Liver (tissue), 9 donors: ENCODE measurements around the gene MAPK8. TPM values are rescaled to one million over a fixed set of nuclear protein-coding genes. Genes with fewer than 3 reads are reported as not detected.

Experiments
- DNase-seq: peaks from one replicate; pipeline ENCODE4 v3.0.0-alpha.2; 2017; ENCODE audit warnings: low spot score
- H3K27ac ChIP-seq, 2 donors: one replicate each; pipeline ENCODE4 v1.7.0; 2013; ENCODE audit warnings: inconsistent platforms in 2 of 2, low read length in 2 of 2, control low read depth in 1 of 2, low read depth in 1 of 2, mild to moderate bottlenecking in 1 of 2
- H3K27me3 ChIP-seq, 4 donors: one replicate each; pipeline versions ENCODE4 v1.6.1 to v1.7.0; 2013; ENCODE audit warnings: low read length in 3 of 4, inconsistent platforms in 1 of 4, mild to moderate bottlenecking in 1 of 4, moderate library complexity in 1 of 4; ENCODE audit not compliant: control insufficient read depth in 4 of 4, insufficient read depth in 4 of 4
- H3K36me3 ChIP-seq, 4 donors: one replicate each; pipeline versions ENCODE4 v1.6.1 to v1.7.0; 2013; ENCODE audit warnings: low read length in 3 of 4, mild to moderate bottlenecking in 3 of 4, low read depth in 1 of 4, moderate library complexity in 1 of 4; ENCODE audit not compliant: control insufficient read depth in 4 of 4, insufficient read depth in 3 of 4
- H3K4me1 ChIP-seq, 4 donors: one replicate each; pipeline versions ENCODE4 v1.6.1 to v1.7.0; 2013; ENCODE audit warnings: low read length in 3 of 4, mild to moderate bottlenecking in 3 of 4, moderate library complexity in 1 of 4; ENCODE audit not compliant: control insufficient read depth in 4 of 4, insufficient read depth in 4 of 4
- H3K4me3 ChIP-seq, 3 donors: one replicate each; pipeline versions ENCODE4 v1.6.1 to v1.7.0; 2013; ENCODE audit warnings: low read length in 3 of 3, control low read depth in 1 of 3, low read depth in 1 of 3, mild to moderate bottlenecking in 1 of 3
- H3K9ac ChIP-seq, 2 donors: one replicate each; pipeline ENCODE4 v1.7.0; 2013; ENCODE audit warnings: low read length in 2 of 2, mild to moderate bottlenecking in 2 of 2, moderate library complexity in 2 of 2, control low read depth in 1 of 2, low read depth in 1 of 2
- H3K9me3 ChIP-seq, 4 donors: one replicate each; pipeline versions ENCODE4 v1.6.1 to v1.7.0; 2013; ENCODE audit warnings: low read length in 3 of 4; ENCODE audit not compliant: control insufficient read depth in 4 of 4
- EGR1 ChIP-seq, 2 donors: IDR thresholded peaks; 2 replicates each; pipeline ENCODE4 v1.6.1; 2016 to 2018; ENCODE audit warnings: antibody characterized with exemption in 2 of 2, low read depth in 2 of 2
- FOXA1 ChIP-seq: IDR thresholded peaks from 2 replicates; pipeline ENCODE4 v1.6.1; 2016; ENCODE audit warnings: antibody characterized with exemption
- FOXA2 ChIP-seq: IDR thresholded peaks from 2 replicates; pipeline ENCODE4 v1.6.1; 2016; ENCODE audit warnings: antibody characterized with exemption
- GABPA ChIP-seq, 2 donors: IDR thresholded peaks in 1 of 2; conservative IDR thresholded peaks in 1 of 2; 2 replicates each; pipeline ENCODE4 v1.6.1; 2016; ENCODE audit warnings: antibody characterized with exemption in 2 of 2, mild to moderate bottlenecking in 1 of 2, moderate library complexity in 1 of 2
- HNF4A ChIP-seq, 2 donors: conservative IDR thresholded peaks; 2 replicates each; pipeline ENCODE4 v1.6.1; 2016; ENCODE audit warnings: antibody characterized with exemption in 2 of 2, mild to moderate bottlenecking in 2 of 2
- HNF4G ChIP-seq: IDR thresholded peaks from 2 replicates; pipeline ENCODE4 v1.6.1; 2016; ENCODE audit warnings: antibody characterized with exemption
- JUND ChIP-seq, 2 donors: IDR thresholded peaks; 2 replicates each; pipeline ENCODE4 v1.6.1; 2016; ENCODE audit warnings: antibody characterized with exemption in 2 of 2
- NR2F2 ChIP-seq: IDR thresholded peaks from 2 replicates; pipeline ENCODE4 v1.6.1; 2016; ENCODE audit warnings: antibody characterized with exemption
- RAD21 ChIP-seq, 2 donors: IDR thresholded peaks; 2 replicates each; pipeline ENCODE4 v1.6.1; 2016; ENCODE audit warnings: antibody characterized with exemption in 2 of 2, mild to moderate bottlenecking in 2 of 2
- RXRA ChIP-seq, 2 donors: IDR thresholded peaks; 2 replicates each; pipeline ENCODE4 v1.6.1; 2017 to 2018; ENCODE audit warnings: antibody characterized with exemption in 2 of 2, mild to moderate bottlenecking in 1 of 2
- SP1 ChIP-seq: IDR thresholded peaks from 2 replicates; pipeline ENCODE4 v1.6.1; 2018; ENCODE audit warnings: antibody characterized with exemption, mild to moderate bottlenecking
- TAF1 ChIP-seq: conservative IDR thresholded peaks from 2 replicates; pipeline ENCODE4 v1.6.1; 2016; ENCODE audit warnings: antibody characterized with exemption, mild to moderate bottlenecking
- YY1 ChIP-seq: IDR thresholded peaks from 2 replicates; pipeline ENCODE4 v1.6.1; 2016; ENCODE audit warnings: antibody characterized with exemption, mild to moderate bottlenecking
- WGBS: extraction: QIAGEN DNeasy Blood & Tissue Kit; methylation state at CpG from one replicate; pipeline ENCODE4 v1.1.7; 2013; 5-methylcytosine and 5-hydroxymethylcytosine counted together
- polyA plus RNA-seq, 2 donors: library from polyadenylated mRNA; stranded (reverse) in 1 of 2; unstranded in 1 of 2; fragments of 200-250 nt in 1 of 2; fragments of >200 nt in 1 of 2; fragmentation: Nextera tagmentation in 1 of 2; extraction: Ambion mirVana in 1 of 2; gene quantifications; one replicate each; pipeline versions ENCODE4 v1.2.1 to v1.2.3, GENCODE V29; 2013 to 2015
- total RNA-seq, 2 donors: library from RNA; depleted of rRNA; stranded (reverse); fragments of >200 nt; gene quantifications; one replicate each; pipeline ENCODE4 v1.2.3, GENCODE V29; 2014
- TF ChIP-seq, protein P1 (sequence below): fragments of 150-350 bp; IDR thresholded peaks from 2 replicates; pipeline ENCODE4 v1.5.1; 2017; ENCODE audit warnings: improper control_type of control experiment, low read depth, low read length; ENCODE audit not compliant: missing input control
- TF ChIP-seq, protein P2 (sequence below): IDR thresholded peaks from 2 replicates; pipeline ENCODE4 v1.6.1; 2016; ENCODE audit warnings: antibody characterized with exemption, mild to moderate bottlenecking
- TF ChIP-seq, protein P3 (sequence below): IDR thresholded peaks from 2 replicates; pipeline ENCODE4 v1.6.1; 2016; ENCODE audit warnings: antibody characterized with exemption
- TF ChIP-seq, protein P4 (sequence below): IDR thresholded peaks from 2 replicates; pipeline ENCODE4 v1.6.1; 2016; ENCODE audit warnings: antibody characterized with exemption
- TF ChIP-seq, protein P5 (sequence below): IDR thresholded peaks from 2 replicates; pipeline ENCODE4 v1.6.1; 2016; ENCODE audit warnings: antibody characterized with exemption
- donor health status: healthy.
- donor health status: healthy.
- donor health status: healthy.
- donor health status: healthy.
- donor health status: healthy.

The MAPK8 gene
- total and polyA plus RNA-seq, 4 donors: 14.9 to 51.6 (median 24.8) TPM

DNA sequence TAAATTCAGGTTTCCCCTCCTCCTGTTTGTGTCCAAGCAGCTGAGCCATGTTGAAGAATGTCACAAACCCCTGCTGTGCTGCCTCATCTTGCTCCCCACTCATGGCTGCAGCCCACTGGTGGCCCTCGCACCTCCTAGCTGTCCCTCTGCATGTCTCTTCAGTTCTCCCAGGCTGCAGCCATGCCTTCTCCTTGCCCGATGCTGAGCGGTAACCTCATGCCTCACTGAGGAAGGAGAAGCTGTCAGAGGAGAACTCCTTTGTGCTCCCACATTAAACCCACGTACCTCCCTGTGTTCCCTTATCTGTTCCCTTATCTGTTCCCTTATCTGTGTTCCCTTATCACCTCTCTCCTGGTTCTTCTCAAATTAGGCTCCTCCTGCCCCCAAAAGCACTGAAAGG, 21.7 kb upstream of the MAPK8 start:
- Histone ChIP-seq H3K4me1 (no peaks in the 10 kb centered on the region), H3K4me3 (peak overlapping the region in 1 of 3 donors; percentile 2), H3K9ac (no peak overlapping the region), H3K27ac (no peak overlapping the region), H3K27me3 (peaks cover 0 to 4% (median 0%) of the 10 kb centered on the region in 4 donors), H3K9me3 (peaks cover 6 to 10% (median 8%) of the 10 kb centered on the region in 4 donors), H3K36me3 (no peaks in the 10 kb centered on the region)
- TF ChIP-seq, protein P1, sequence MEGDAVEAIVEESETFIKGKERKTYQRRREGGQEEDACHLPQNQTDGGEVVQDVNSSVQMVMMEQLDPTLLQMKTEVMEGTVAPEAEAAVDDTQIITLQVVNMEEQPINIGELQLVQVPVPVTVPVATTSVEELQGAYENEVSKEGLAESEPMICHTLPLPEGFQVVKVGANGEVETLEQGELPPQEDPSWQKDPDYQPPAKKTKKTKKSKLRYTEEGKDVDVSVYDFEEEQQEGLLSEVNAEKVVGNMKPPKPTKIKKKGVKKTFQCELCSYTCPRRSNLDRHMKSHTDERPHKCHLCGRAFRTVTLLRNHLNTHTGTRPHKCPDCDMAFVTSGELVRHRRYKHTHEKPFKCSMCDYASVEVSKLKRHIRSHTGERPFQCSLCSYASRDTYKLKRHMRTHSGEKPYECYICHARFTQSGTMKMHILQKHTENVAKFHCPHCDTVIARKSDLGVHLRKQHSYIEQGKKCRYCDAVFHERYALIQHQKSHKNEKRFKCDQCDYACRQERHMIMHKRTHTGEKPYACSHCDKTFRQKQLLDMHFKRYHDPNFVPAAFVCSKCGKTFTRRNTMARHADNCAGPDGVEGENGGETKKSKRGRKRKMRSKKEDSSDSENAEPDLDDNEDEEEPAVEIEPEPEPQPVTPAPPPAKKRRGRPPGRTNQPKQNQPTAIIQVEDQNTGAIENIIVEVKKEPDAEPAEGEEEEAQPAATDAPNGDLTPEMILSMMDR: no peak
- TF ChIP-seq, protein P2, sequence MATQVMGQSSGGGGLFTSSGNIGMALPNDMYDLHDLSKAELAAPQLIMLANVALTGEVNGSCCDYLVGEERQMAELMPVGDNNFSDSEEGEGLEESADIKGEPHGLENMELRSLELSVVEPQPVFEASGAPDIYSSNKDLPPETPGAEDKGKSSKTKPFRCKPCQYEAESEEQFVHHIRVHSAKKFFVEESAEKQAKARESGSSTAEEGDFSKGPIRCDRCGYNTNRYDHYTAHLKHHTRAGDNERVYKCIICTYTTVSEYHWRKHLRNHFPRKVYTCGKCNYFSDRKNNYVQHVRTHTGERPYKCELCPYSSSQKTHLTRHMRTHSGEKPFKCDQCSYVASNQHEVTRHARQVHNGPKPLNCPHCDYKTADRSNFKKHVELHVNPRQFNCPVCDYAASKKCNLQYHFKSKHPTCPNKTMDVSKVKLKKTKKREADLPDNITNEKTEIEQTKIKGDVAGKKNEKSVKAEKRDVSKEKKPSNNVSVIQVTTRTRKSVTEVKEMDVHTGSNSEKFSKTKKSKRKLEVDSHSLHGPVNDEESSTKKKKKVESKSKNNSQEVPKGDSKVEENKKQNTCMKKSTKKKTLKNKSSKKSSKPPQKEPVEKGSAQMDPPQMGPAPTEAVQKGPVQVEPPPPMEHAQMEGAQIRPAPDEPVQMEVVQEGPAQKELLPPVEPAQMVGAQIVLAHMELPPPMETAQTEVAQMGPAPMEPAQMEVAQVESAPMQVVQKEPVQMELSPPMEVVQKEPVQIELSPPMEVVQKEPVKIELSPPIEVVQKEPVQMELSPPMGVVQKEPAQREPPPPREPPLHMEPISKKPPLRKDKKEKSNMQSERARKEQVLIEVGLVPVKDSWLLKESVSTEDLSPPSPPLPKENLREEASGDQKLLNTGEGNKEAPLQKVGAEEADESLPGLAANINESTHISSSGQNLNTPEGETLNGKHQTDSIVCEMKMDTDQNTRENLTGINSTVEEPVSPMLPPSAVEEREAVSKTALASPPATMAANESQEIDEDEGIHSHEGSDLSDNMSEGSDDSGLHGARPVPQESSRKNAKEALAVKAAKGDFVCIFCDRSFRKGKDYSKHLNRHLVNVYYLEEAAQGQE: no peak
- TF ChIP-seq SP1: no peak
- no peak for TF ChIP-seq TAF1
- TF ChIP-seq, protein P3, sequence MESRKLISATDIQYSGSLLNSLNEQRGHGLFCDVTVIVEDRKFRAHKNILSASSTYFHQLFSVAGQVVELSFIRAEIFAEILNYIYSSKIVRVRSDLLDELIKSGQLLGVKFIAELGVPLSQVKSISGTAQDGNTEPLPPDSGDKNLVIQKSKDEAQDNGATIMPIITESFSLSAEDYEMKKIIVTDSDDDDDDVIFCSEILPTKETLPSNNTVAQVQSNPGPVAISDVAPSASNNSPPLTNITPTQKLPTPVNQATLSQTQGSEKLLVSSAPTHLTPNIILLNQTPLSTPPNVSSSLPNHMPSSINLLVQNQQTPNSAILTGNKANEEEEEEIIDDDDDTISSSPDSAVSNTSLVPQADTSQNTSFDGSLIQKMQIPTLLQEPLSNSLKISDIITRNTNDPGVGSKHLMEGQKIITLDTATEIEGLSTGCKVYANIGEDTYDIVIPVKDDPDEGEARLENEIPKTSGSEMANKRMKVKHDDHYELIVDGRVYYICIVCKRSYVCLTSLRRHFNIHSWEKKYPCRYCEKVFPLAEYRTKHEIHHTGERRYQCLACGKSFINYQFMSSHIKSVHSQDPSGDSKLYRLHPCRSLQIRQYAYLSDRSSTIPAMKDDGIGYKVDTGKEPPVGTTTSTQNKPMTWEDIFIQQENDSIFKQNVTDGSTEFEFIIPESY: no peak
- no peak for TF ChIP-seq JUND (IDR thresholded peaks at IDR 0.05)
- no peak for TF ChIP-seq YY1
- no peak for TF ChIP-seq RAD21 (IDR thresholded peaks at IDR 0.05)
- no peak for TF ChIP-seq FOXA2
- TF ChIP-seq EGR1 (IDR thresholded peaks at IDR 0.05; ENCODE audit: low read depth in 2 of 2): no peak
- TF ChIP-seq, protein P4, sequence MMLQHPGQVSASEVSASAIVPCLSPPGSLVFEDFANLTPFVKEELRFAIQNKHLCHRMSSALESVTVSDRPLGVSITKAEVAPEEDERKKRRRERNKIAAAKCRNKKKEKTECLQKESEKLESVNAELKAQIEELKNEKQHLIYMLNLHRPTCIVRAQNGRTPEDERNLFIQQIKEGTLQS: no peak
- TF ChIP-seq GABPA (IDR thresholded peaks at IDR 0.05 in 1 of 2, conservative IDR thresholded peaks at IDR 0.05 in 1 of 2): no peak
- no peak for TF ChIP-seq HNF4A (conservative IDR thresholded peaks at IDR 0.05)
- TF ChIP-seq RXRA (IDR thresholded peaks at IDR 0.05): no peak
- no peak for TF ChIP-seq HNF4G
- TF ChIP-seq NR2F2: no peak
- 37% methylated on average over 4 of the region's 4 CpGs for WGBS
- DNase-seq: no peak

DNA sequence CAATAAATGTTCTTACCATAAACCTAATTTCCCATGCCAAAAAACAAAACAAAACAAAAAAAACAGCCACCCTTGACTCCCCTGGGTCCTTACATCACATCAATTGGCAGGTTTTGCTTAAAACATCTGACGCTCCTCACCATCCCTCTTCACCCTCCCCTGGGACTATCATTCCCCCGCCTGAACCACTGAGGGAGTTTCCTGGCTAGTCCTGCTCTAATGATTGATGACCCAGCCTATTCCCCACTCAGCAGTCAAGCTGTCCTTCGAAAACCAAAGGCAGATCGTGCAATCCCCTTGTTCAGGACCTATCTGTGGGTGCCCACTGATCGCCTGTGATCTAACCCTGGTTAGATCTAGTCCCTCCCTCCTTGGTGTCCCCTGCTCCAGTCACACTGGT, 20.8 kb upstream of the MAPK8 start:
- Histone ChIP-seq H3K36me3 (no peaks in the 10 kb centered on the region), H3K27me3 (peaks cover 0 to 4% (median 0%) of the 10 kb centered on the region in 4 donors), H3K9ac (no peak overlapping the region), H3K4me3 (no peak overlapping the region), H3K9me3 (peaks cover 6 to 10% (median 8%) of the 10 kb centered on the region in 4 donors), H3K27ac (no peak overlapping the region), H3K4me1 (no peaks in the 10 kb centered on the region)
- DNase-seq: no peak
- TF ChIP-seq, protein P4: no peak
- TF ChIP-seq, protein P5, sequence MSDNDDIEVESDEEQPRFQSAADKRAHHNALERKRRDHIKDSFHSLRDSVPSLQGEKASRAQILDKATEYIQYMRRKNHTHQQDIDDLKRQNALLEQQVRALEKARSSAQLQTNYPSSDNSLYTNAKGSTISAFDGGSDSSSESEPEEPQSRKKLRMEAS: no peak
- TF ChIP-seq EGR1 (IDR thresholded peaks at IDR 0.05; ENCODE audit: low read depth in 2 of 2): no peak
- TF ChIP-seq, protein P3: no peak
- TF ChIP-seq HNF4G: no peak
- TF ChIP-seq FOXA1: no peak
- no peak for TF ChIP-seq TAF1
- TF ChIP-seq, protein P1: no peak
- TF ChIP-seq GABPA (IDR thresholded peaks at IDR 0.05 in 1 of 2, conservative IDR thresholded peaks at IDR 0.05 in 1 of 2): no peak
- no peak for TF ChIP-seq SP1
- no peak for TF ChIP-seq JUND (IDR thresholded peaks at IDR 0.05)
- TF ChIP-seq RAD21 (IDR thresholded peaks at IDR 0.05): no peak
- 75% methylated on average over 5 of the region's 5 CpGs for whole genome bisulfite sequencing
